ENCODE measurements around the gene NDUFAF8. TPM values are rescaled to one million over a fixed set of nuclear protein-coding genes. Genes with fewer than 3 reads are reported as not detected.

The NDUFAF8 gene
- total RNA-seq, 1 experiment from 2014 or later, result 58.6 TPM

GRCh38 chr17:81241648-81242420 lies 2.7 kb downstream of the NDUFAF8 start:
- DNase-seq (ENCODE audit: low spot score), result peak; percentile 69
- POLR2A ChIA-PET (ENCODE audit: low non-redundant PET), result no interaction called here
- H3K4me1 ChIP-seq (ENCODE audit: insufficient read depth, low read length, poor library complexity, severe bottlenecking), result peaks cover 7% of the 10 kb centered on the region
- H3K4me3 ChIP-seq (ENCODE audit: low read depth, low read length, poor library complexity, severe bottlenecking), result no peak overlapping the region
- no peaks in the 10 kb centered on the region for H3K27me3 ChIP-seq (replicated peaks; ENCODE audit: insufficient read depth, low read depth, low read length, poor library complexity)
- CTCF ChIA-PET, result no interaction called here
- no TSS peak for BruUV-seq (replicated peaks)
- peaks cover 10% of the 10 kb centered on the region for H3K36me3 ChIP-seq (ENCODE audit: insufficient read depth, low read length, poor library complexity, severe bottlenecking)
- intact Hi-C loops (cut with micrococcal nuclease; ENCODE audit: unreplicated experiment), result loop anchor here (5.0 kb wide), 1 partner anchor 255 kb away; no protein-coding TSS in a partner anchor
- TF ChIP-seq EZH2 (IDR thresholded peaks at IDR 0.05; ENCODE audit: borderline replicate concordance, low read depth, low read length, poor library complexity, severe bottlenecking), result no peak
- peak; percentile 88 for TF ChIP-seq CTCF (conservative IDR thresholded peaks at IDR 0.05; ENCODE audit: low read depth, low read length)
- H3K9me3 ChIP-seq (ENCODE audit: low read depth, low read length, poor library complexity, severe bottlenecking), result no peaks in the 10 kb centered on the region
- H3K27ac ChIP-seq (ENCODE audit: low read depth, low read length, poor library complexity, severe bottlenecking), result no peak overlapping the region

GRCh38 chr17:81242421-81243332 lies 3.6 kb downstream of the NDUFAF8 start:
- H3K4me3 ChIP-seq (ENCODE audit: low read depth, low read length, poor library complexity, severe bottlenecking), result no peak overlapping the region
- H3K4me1 ChIP-seq (ENCODE audit: insufficient read depth, low read length, poor library complexity, severe bottlenecking), result peaks cover 6% of the 10 kb centered on the region
- no TSS peak for BruUV-seq (replicated peaks)
- no peaks in the 10 kb centered on the region for H3K9me3 ChIP-seq (ENCODE audit: low read depth, low read length, poor library complexity, severe bottlenecking)
- no peaks in the 10 kb centered on the region for H3K27me3 ChIP-seq (replicated peaks; ENCODE audit: insufficient read depth, low read depth, low read length, poor library complexity)
- CTCF ChIA-PET, result no interaction called here
- H3K27ac ChIP-seq (ENCODE audit: low read depth, low read length, poor library complexity, severe bottlenecking), result no peak overlapping the region
- POLR2A ChIA-PET (ENCODE audit: low non-redundant PET), result no interaction called here
- no peak for DNase-seq (ENCODE audit: low spot score)
- TF ChIP-seq EZH2 (IDR thresholded peaks at IDR 0.05; ENCODE audit: borderline replicate concordance, low read depth, low read length, poor library complexity, severe bottlenecking), result no peak
- TF ChIP-seq CTCF (conservative IDR thresholded peaks at IDR 0.05; ENCODE audit: low read depth, low read length), result no peak
- peaks cover 10% of the 10 kb centered on the region for H3K36me3 ChIP-seq (ENCODE audit: insufficient read depth, low read length, poor library complexity, severe bottlenecking)
- intact Hi-C loops (cut with micrococcal nuclease; ENCODE audit: unreplicated experiment), result loop anchor here (5.0 kb wide), 1 partner anchor 255 kb away; no protein-coding TSS in a partner anchor

- DNase-seq (ENCODE audit: low spot score), result no peak
- POLR2A ChIA-PET (ENCODE audit: low non-redundant PET), result no interaction called here
- no peaks in the 10 kb centered on the region for H3K4me1 ChIP-seq (ENCODE audit: insufficient read depth, low read length, poor library complexity, severe bottlenecking)
- H3K4me3 ChIP-seq (ENCODE audit: low read depth, low read length, poor library complexity, severe bottlenecking), result no peak overlapping the region
- H3K27ac ChIP-seq (ENCODE audit: low read depth, low read length, poor library complexity, severe bottlenecking), result no peak overlapping the region
- no TSS peak for BruUV-seq (replicated peaks)
- peaks cover 10% of the 10 kb centered on the region for H3K36me3 ChIP-seq (ENCODE audit: insufficient read depth, low read length, poor library complexity, severe bottlenecking)
- intact Hi-C loops (cut with micrococcal nuclease; ENCODE audit: unreplicated experiment), result loop anchor here (5.0 kb wide), 1 partner anchor 256 kb away; no protein-coding TSS in a partner anchor
- no peaks in the 10 kb centered on the region for H3K27me3 ChIP-seq (replicated peaks; ENCODE audit: insufficient read depth, low read depth, low read length, poor library complexity)
- CTCF ChIA-PET, result no interaction called here
- TF ChIP-seq EZH2 (IDR thresholded peaks at IDR 0.05; ENCODE audit: borderline replicate concordance, low read depth, low read length, poor library complexity, severe bottlenecking), result no peak
- TF ChIP-seq CTCF (conservative IDR thresholded peaks at IDR 0.05; ENCODE audit: low read depth, low read length), result no peak
- H3K9me3 ChIP-seq (ENCODE audit: low read depth, low read length, poor library complexity, severe bottlenecking), result no peaks in the 10 kb centered on the region
Measured at GRCh38 chr17:81243333-81243664, 4.2 kb downstream of the NDUFAF8 start.
